GM19463 (cell line): Measurements from ENCODE around the gene TMIE.
"Not testable (repeated sequence)": the region's sequence is repeated elsewhere in the genome, so short reads cannot be mapped to it uniquely, and the experiment has no call there.

Source experiments
- ATAC-seq: cut with Tn5 transposase; IDR thresholded peaks from one replicate; pipeline ENCODE4 v1.9.1; 2021; ENCODE audit warnings: mild to moderate bottlenecking, moderate library complexity; ENCODE audit not compliant: unreplicated experiment

The TMIE gene

GRCh38 chr3:46719044-46719565 lies 17.9 kb downstream of the TMIE start:
- no peak for ATAC-seq

- ATAC-seq: no peak
These were observed 18.6 kb downstream of the TMIE start for GRCh38 chr3:46719735-46720271.

- no peak for ATAC-seq
These were observed 19.8 kb downstream of the TMIE start for GRCh38 chr3:46721009-46721408.

- ATAC-seq: no peak
These were observed 21.3 kb downstream of the TMIE start for GRCh38 chr3:46722443-46722842.

GRCh38 chr3:46724424-46724823 lies 23.2 kb downstream of the TMIE start:
- ATAC-seq: no peak

DNA sequence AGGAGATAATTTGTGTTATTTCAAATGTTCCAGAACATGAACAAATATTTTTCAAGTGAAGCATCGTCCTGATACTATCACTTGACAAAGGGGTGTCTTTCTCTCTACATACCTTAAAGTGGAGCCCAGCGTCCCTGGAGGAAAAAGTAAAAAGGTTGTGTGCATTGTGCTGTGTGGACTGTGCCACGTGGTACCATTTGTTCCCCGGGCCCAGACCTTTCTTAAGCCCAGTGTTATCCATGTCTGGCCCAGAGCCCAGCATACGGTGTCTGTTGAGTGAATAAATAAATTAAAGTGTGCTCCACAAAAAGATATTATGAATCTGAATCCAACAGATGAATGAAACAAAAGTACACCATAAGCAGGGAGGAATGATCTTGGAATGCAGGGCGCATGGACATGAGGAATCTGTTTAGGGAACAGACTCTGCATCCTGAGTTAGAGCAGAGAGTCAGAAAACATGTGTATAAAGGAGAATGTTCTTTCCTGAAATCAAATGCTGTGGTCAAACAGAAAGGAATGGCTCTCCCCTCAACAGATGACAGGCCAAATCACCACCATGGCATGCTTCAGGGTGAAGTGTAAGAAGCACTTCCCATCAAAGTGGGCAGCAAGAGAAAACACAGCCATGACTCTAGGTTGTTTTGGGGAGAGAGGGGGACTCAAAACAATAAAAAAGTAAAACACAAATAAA lies 24.6 kb downstream of the TMIE start:
- ATAC-seq: no peak

DNA sequence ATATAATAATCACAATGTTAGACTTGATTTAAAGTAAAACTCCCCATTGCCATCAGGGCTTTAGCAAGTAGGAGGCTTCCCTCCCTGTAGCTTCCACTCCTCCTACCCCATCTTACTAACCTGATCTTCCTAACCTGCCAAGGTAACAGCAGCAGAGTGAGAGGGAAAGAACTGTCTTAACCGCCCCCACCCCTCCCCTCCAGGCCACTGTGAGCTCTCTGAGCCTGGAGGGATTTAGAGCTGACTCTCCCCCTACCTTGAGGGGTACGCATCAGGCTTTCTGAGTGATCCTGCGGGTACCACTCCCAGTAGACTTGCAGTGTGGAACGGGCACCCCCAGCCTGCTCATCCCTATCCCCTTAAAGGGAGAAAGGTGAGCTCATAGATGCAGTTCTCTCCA lies 27.8 kb downstream of the TMIE start:
- no peak for ATAC-seq

- no peak for ATAC-seq
These were observed 29.6 kb downstream of the TMIE start for GRCh38 chr3:46730819-46731218.

- ATAC-seq: no peak
These were observed 30.6 kb downstream of the TMIE start for GRCh38 chr3:46731795-46732194.

DNA sequence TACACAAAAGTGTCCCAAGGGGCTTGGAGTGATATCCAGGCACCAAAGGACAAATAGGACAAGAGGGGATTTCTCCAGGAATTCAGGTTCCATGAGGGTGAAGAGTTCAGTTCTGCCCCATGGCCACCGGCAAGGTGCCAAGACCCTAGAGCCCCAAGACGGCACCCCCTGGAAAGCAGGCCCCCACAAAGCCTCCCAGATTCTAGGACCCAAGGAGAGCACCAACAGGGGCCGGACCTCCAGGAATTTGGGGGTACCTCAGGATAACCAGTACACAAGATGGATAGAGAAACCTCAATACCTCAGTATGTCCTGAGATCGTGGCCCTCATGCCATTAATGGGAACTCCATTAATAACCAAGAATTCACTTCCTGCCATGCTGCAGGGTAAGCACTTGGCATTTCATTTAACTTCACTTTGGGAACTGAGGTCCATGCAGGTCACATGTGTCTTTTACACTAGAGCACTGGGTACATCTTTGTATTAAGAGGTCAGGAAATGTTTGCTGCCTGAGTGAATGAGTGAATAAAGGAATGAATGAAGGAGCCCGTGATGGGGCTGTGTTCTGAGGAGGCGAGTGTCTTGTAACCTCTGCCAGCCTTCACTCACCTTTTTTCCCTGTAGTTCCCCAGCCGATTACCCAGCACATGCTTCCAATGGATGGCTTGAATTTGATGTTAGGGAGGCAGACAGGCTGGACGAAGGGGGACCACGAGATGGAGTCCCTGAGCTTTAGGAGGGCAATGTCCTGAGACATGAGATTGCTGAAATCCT lies 32.0 kb downstream of the TMIE start:
- ATAC-seq: no peak

- ATAC-seq: no peak
These were observed 33.6 kb downstream of the TMIE start for GRCh38 chr3:46734773-46735172.

- no peak for ATAC-seq
These were observed 35.0 kb downstream of the TMIE start for GRCh38 chr3:46736006-46736872.

- ATAC-seq: no peak
These were observed 36.1 kb downstream of the TMIE start for GRCh38 chr3:46737329-46737731.

DNA sequence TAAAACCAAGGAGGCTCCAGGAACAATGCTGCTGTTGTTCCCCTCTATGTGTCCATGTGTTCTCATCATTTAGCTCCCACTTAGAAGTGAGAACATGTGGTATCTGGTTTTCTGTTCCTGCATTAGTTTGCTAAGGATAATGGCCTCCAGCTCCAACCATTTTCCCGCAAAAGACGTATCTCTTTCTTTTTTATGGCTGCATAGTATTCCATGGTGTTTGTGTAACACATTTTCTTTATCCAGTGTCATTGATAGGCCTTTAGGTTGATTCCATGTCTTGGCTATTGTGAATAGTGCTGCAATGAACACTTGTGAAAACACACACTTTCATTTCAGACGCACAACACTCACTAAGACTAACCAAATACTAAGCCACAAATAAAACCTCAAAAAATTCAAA lies 38.4 kb downstream of the TMIE start:
- ATAC-seq: not testable (repeated sequence)

DNA sequence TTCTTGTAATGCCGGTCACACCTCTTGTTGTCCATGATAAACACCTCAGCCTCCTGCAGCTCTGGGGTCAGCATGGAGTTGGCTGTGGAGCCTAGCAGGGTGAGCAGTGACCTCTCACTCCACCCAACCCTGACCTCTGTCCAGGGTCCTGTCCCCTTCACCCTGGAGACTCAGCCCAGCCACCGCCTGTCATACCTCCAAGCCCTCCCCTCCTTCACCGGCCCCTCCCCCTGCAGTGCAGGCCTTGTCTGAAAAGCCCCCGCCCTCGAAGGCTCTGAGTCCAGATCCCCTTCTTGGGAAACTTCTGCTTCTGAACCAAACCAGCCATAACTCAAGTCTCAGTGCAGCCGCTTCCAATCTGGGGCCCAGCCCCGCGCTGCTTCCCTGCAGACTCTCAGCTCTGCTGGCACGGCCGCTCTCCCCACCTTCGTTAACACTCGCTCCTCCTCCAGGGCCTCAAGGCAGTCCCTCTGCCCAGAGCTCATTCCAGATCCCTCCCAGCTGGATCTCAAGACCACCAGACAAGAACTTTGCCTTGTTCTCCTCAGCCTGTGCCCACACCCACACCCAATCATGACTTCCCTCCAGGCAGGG lies 41.9 kb downstream of the TMIE start:
- no peak for ATAC-seq

- ATAC-seq: no peak
These were observed 45.5 kb downstream of the TMIE start for GRCh38 chr3:46746711-46747110.

DNA sequence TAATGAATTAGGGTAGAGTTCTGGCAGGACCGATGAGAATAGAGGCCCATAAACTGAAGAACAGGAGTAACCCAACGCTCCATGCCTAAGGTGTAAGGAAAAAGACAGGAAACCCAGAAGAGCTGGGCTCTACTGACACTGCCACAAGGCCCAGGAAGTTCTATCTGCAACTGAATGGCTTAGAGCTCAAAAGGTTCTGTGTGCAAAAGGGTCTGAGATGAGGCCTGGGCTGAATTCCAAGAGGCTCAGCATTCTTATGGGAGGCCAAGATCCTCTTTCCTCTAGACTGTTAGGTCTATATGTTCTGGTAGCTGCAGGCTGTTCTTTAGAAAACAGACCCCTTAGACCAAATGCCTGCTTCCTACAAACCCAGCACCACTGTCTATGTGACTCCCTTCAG lies 47.0 kb downstream of the TMIE start:
- no peak for ATAC-seq

- no peak for ATAC-seq
These were observed 47.9 kb downstream of the TMIE start for GRCh38 chr3:46749129-46749528.

GRCh38 chr3:46750555-46751038 lies 49.4 kb downstream of the TMIE start:
- ATAC-seq: no peak

GRCh38 chr3:46753127-46753526 lies 51.9 kb downstream of the TMIE start:
- not testable (repeated sequence) for ATAC-seq
